GM18507 (cell line): ENCODE data around the gene RADIL.
"Not testable (repeated sequence)": the region's sequence is repeated elsewhere in the genome, so short reads cannot be mapped to it uniquely, and the experiment has no call there.

Experiments
- DNase-seq: peaks from one replicate; pipeline ENCODE4 v3.0.0; 2011; ENCODE audit warnings: low read depth; ENCODE audit not compliant: insufficient read length; ENCODE audit errors: extremely low spot score
- FAIRE-seq: peaks from 2 replicates; lab custom pipeline; 2011; peaks lifted over from hg19 to GRCh38; lab: Jason Lieb, UNC

The RADIL gene

GRCh38 chr7:4818000-4818794 is 65.3 kb downstream of the RADIL start:
- DNase-seq (no peak), FAIRE-seq (no peak)

- DNase-seq: no peak
- FAIRE-seq: no peak
These were observed 66.2 kb downstream of the RADIL start for GRCh38 chr7:4817178-4817901.

GRCh38 chr7:4816419-4817080 is 67.0 kb downstream of the RADIL start:
- FAIRE-seq (no peak), DNase-seq (no peak)

- FAIRE-seq (no peak), DNase-seq (no peak)
These were observed 67.7 kb downstream of the RADIL start for GRCh38 chr7:4815609-4816418.

GRCh38 chr7:4815121-4815520 is 68.4 kb downstream of the RADIL start:
- DNase-seq: no peak
- no peak for FAIRE-seq

GRCh38 chr7:4814433-4814832 is 69.1 kb downstream of the RADIL start:
- DNase-seq: no peak
- no peak for FAIRE-seq

GRCh38 chr7:4809666-4810065 is 73.8 kb downstream of the RADIL start:
- DNase-seq (no peak), FAIRE-seq (no peak)

- no peak for DNase-seq
These were observed 74.4 kb downstream of the RADIL start for GRCh38 chr7:4809091-4809591.

GRCh38 chr7:4808565-4808964 is 75.0 kb downstream of the RADIL start:
- FAIRE-seq (no peak), DNase-seq (no peak)

More at GRCh38 chr7:4809091-4809591, 74.4 kb downstream of the RADIL start:
- no peak for FAIRE-seq

- DNase-seq (no peak), FAIRE-seq (no peak)
These were observed 75.5 kb downstream of the RADIL start for GRCh38 chr7:4808026-4808425.

GRCh38 chr7:4807598-4808016 is 75.9 kb downstream of the RADIL start:
- no peak for DNase-seq
- no peak for FAIRE-seq

GRCh38 chr7:4806983-4807597 is 76.4 kb downstream of the RADIL start:
- DNase-seq (no peak), FAIRE-seq (no peak)

- DNase-seq: no peak
- no peak for FAIRE-seq
These were observed 77.6 kb downstream of the RADIL start for GRCh38 chr7:4805984-4806300.

- DNase-seq (no peak), FAIRE-seq (no peak)
These were observed 78.2 kb downstream of the RADIL start for GRCh38 chr7:4805110-4805983.

- DNase-seq (no peak), FAIRE-seq (no peak)
These were observed 79.9 kb downstream of the RADIL start for GRCh38 chr7:4803397-4804241.

- FAIRE-seq, DNase-seq: not testable (repeated sequence)
These were observed 80.9 kb downstream of the RADIL start for GRCh38 chr7:4802577-4802976.

- no peak for DNase-seq
- no peak for FAIRE-seq
These were observed 81.7 kb downstream of the RADIL start for GRCh38 chr7:4801839-4802231.
